ENCODE results near the gene RTP3. TPM values are rescaled to one million over a fixed set of nuclear protein-coding genes. Genes with fewer than 3 reads are reported as not detected.
"Not testable (repeated sequence)": the region's sequence is repeated elsewhere in the genome, so short reads cannot be mapped to it uniquely, and the experiment has no call there.

RTP3 gene
- total RNA-seq, 3 donors from 2014 or later: not detected

GRCh38 chr3:46537779-46538178 lies 40.0 kb downstream of the RTP3 start:
- Histone ChIP-seq H3K36me3 (ENCODE audit: low read depth) (no peaks in the 10 kb centered on the region), H3K4me1 (ENCODE audit: low read depth) (no peaks in the 10 kb centered on the region), H3K9me3 (no peaks in the 10 kb centered on the region), H3K4me3 (no peak overlapping the region)
- intact Hi-C loops (cut with DNase I, micrococcal nuclease): no loop called here
- no peak for TF ChIP-seq CTCF (IDR thresholded peaks at IDR 0.05)
- DNase-seq: no peak
- ATAC-seq: no peak

- H3K36me3 ChIP-seq (ENCODE audit: low read depth); intact Hi-C loops (cut with DNase I, micrococcal nuclease); H3K9me3 ChIP-seq; H3K4me1 ChIP-seq (ENCODE audit: low read depth); H3K4me3 ChIP-seq; DNase-seq; ATAC-seq: not testable (repeated sequence)
Observed at GRCh38 chr3:46538425-46538802, 40.6 kb downstream of the RTP3 start.

- TF ChIP-seq CTCF (IDR thresholded peaks at IDR 0.05): no peak
- Histone ChIP-seq H3K4me3 (no peak overlapping the region), H3K36me3 (ENCODE audit: low read depth) (no peaks in the 10 kb centered on the region), H3K9me3 (no peaks in the 10 kb centered on the region), H3K4me1 (ENCODE audit: low read depth) (no peaks in the 10 kb centered on the region)
- peak; percentile 93 for ATAC-seq
- DNase-seq: peak; percentile 67 to 90 (median 69)
- intact Hi-C loops (cut with DNase I, micrococcal nuclease): no loop called here
Observed at GRCh38 chr3:46538803-46539442, 41.1 kb downstream of the RTP3 start.

- intact Hi-C loops (cut with DNase I, micrococcal nuclease): no loop called here
- no peak overlapping the region for H3K4me3 ChIP-seq
- no peak for ATAC-seq
- H3K4me1 ChIP-seq (ENCODE audit: low read depth): no peaks in the 10 kb centered on the region
- DNase-seq: no peak
- no peaks in the 10 kb centered on the region for H3K9me3 ChIP-seq
- TF ChIP-seq CTCF (IDR thresholded peaks at IDR 0.05): no peak
- H3K36me3 ChIP-seq (ENCODE audit: low read depth): no peaks in the 10 kb centered on the region
Observed at GRCh38 chr3:46539443-46540005, 41.7 kb downstream of the RTP3 start.

- no peak for TF ChIP-seq CTCF (IDR thresholded peaks at IDR 0.05)
- H3K4me1 ChIP-seq (ENCODE audit: low read depth): no peaks in the 10 kb centered on the region
- DNase-seq: no peak
- no peaks in the 10 kb centered on the region for H3K36me3 ChIP-seq (ENCODE audit: low read depth)
- no peaks in the 10 kb centered on the region for H3K9me3 ChIP-seq
- ATAC-seq: no peak
- no peak overlapping the region for H3K4me3 ChIP-seq
- intact Hi-C loops (cut with DNase I, micrococcal nuclease): no loop called here
Observed at GRCh38 chr3:46540550-46540949, 42.8 kb downstream of the RTP3 start.

GRCh38 chr3:46541835-46542234 lies 44.1 kb downstream of the RTP3 start:
- Histone ChIP-seq H3K4me3 (no peak overlapping the region), H3K4me1 (ENCODE audit: low read depth) (no peaks in the 10 kb centered on the region), H3K9me3 (no peaks in the 10 kb centered on the region), H3K36me3 (ENCODE audit: low read depth) (no peaks in the 10 kb centered on the region)
- DNase-seq (no peak), ATAC-seq (no peak)
- intact Hi-C loops (cut with DNase I, micrococcal nuclease): no loop called here
- TF ChIP-seq CTCF (IDR thresholded peaks at IDR 0.05): no peak

Measured in mucosa of descending colon (tissue), 3 donors.